Liver (tissue), 9 donors: Measurements from ENCODE around the gene KCNQ1. TPM values are rescaled to one million over a fixed set of nuclear protein-coding genes. Genes with fewer than 3 reads are reported as not detected.

ENCODE experiments used
- DNase-seq: peaks from one replicate; pipeline ENCODE4 v3.0.0-alpha.2; 2017; ENCODE audit warnings: low spot score
- H3K27ac ChIP-seq, 2 donors: one replicate each; pipeline ENCODE4 v1.7.0; 2013; ENCODE audit warnings: inconsistent platforms in 2 of 2, low read length in 2 of 2, control low read depth in 1 of 2, low read depth in 1 of 2, mild to moderate bottlenecking in 1 of 2
- H3K27me3 ChIP-seq, 4 donors: one replicate each; pipeline versions ENCODE4 v1.6.1 to v1.7.0; 2013; ENCODE audit warnings: low read length in 3 of 4, inconsistent platforms in 1 of 4, mild to moderate bottlenecking in 1 of 4, moderate library complexity in 1 of 4; ENCODE audit not compliant: control insufficient read depth in 4 of 4, insufficient read depth in 4 of 4
- H3K36me3 ChIP-seq, 4 donors: one replicate each; pipeline versions ENCODE4 v1.6.1 to v1.7.0; 2013; ENCODE audit warnings: low read length in 3 of 4, mild to moderate bottlenecking in 3 of 4, low read depth in 1 of 4, moderate library complexity in 1 of 4; ENCODE audit not compliant: control insufficient read depth in 4 of 4, insufficient read depth in 3 of 4
- H3K4me1 ChIP-seq, 4 donors: one replicate each; pipeline versions ENCODE4 v1.6.1 to v1.7.0; 2013; ENCODE audit warnings: low read length in 3 of 4, mild to moderate bottlenecking in 3 of 4, moderate library complexity in 1 of 4; ENCODE audit not compliant: control insufficient read depth in 4 of 4, insufficient read depth in 4 of 4
- H3K4me3 ChIP-seq, 3 donors: one replicate each; pipeline versions ENCODE4 v1.6.1 to v1.7.0; 2013; ENCODE audit warnings: low read length in 3 of 3, control low read depth in 1 of 3, low read depth in 1 of 3, mild to moderate bottlenecking in 1 of 3
- H3K9ac ChIP-seq, 2 donors: one replicate each; pipeline ENCODE4 v1.7.0; 2013; ENCODE audit warnings: low read length in 2 of 2, mild to moderate bottlenecking in 2 of 2, moderate library complexity in 2 of 2, control low read depth in 1 of 2, low read depth in 1 of 2
- H3K9me3 ChIP-seq, 4 donors: one replicate each; pipeline versions ENCODE4 v1.6.1 to v1.7.0; 2013; ENCODE audit warnings: low read length in 3 of 4; ENCODE audit not compliant: control insufficient read depth in 4 of 4
- ATF3 ChIP-seq: IDR thresholded peaks from 2 replicates; pipeline ENCODE4 v1.6.1; 2016; ENCODE audit warnings: antibody characterized with exemption
- CTCF ChIP-seq: fragments of 150-350 bp; IDR thresholded peaks from 2 replicates; pipeline ENCODE4 v1.5.1; 2017; ENCODE audit warnings: improper control_type of control experiment, low read depth, low read length; ENCODE audit not compliant: missing input control
- EGR1 ChIP-seq, 2 donors: IDR thresholded peaks; 2 replicates each; pipeline ENCODE4 v1.6.1; 2016 to 2018; ENCODE audit warnings: antibody characterized with exemption in 2 of 2, low read depth in 2 of 2
- FOXA1 ChIP-seq: IDR thresholded peaks from 2 replicates; pipeline ENCODE4 v1.6.1; 2016; ENCODE audit warnings: antibody characterized with exemption
- FOXA2 ChIP-seq: IDR thresholded peaks from 2 replicates; pipeline ENCODE4 v1.6.1; 2016; ENCODE audit warnings: antibody characterized with exemption
- GABPA ChIP-seq, 2 donors: IDR thresholded peaks in 1 of 2; conservative IDR thresholded peaks in 1 of 2; 2 replicates each; pipeline ENCODE4 v1.6.1; 2016; ENCODE audit warnings: antibody characterized with exemption in 2 of 2, mild to moderate bottlenecking in 1 of 2, moderate library complexity in 1 of 2
- HNF4A ChIP-seq, 2 donors: conservative IDR thresholded peaks; 2 replicates each; pipeline ENCODE4 v1.6.1; 2016; ENCODE audit warnings: antibody characterized with exemption in 2 of 2, mild to moderate bottlenecking in 2 of 2
- JUND ChIP-seq, 2 donors: IDR thresholded peaks; 2 replicates each; pipeline ENCODE4 v1.6.1; 2016; ENCODE audit warnings: antibody characterized with exemption in 2 of 2
- MAX ChIP-seq: IDR thresholded peaks from 2 replicates; pipeline ENCODE4 v1.6.1; 2016; ENCODE audit warnings: antibody characterized with exemption
- NR2F2 ChIP-seq: IDR thresholded peaks from 2 replicates; pipeline ENCODE4 v1.6.1; 2016; ENCODE audit warnings: antibody characterized with exemption
- RAD21 ChIP-seq, 2 donors: IDR thresholded peaks; 2 replicates each; pipeline ENCODE4 v1.6.1; 2016; ENCODE audit warnings: antibody characterized with exemption in 2 of 2, mild to moderate bottlenecking in 2 of 2
- REST ChIP-seq: IDR thresholded peaks from 2 replicates; pipeline ENCODE4 v1.6.1; 2016; ENCODE audit warnings: antibody characterized with exemption, mild to moderate bottlenecking
- RXRA ChIP-seq, 2 donors: IDR thresholded peaks; 2 replicates each; pipeline ENCODE4 v1.6.1; 2017 to 2018; ENCODE audit warnings: antibody characterized with exemption in 2 of 2, mild to moderate bottlenecking in 1 of 2
- SP1 ChIP-seq: IDR thresholded peaks from 2 replicates; pipeline ENCODE4 v1.6.1; 2018; ENCODE audit warnings: antibody characterized with exemption, mild to moderate bottlenecking
- TAF1 ChIP-seq: conservative IDR thresholded peaks from 2 replicates; pipeline ENCODE4 v1.6.1; 2016; ENCODE audit warnings: antibody characterized with exemption, mild to moderate bottlenecking
- YY1 ChIP-seq: IDR thresholded peaks from 2 replicates; pipeline ENCODE4 v1.6.1; 2016; ENCODE audit warnings: antibody characterized with exemption, mild to moderate bottlenecking
- ZBTB33 ChIP-seq: IDR thresholded peaks from 2 replicates; pipeline ENCODE4 v1.6.1; 2016; ENCODE audit warnings: antibody characterized with exemption
- WGBS: extraction: QIAGEN DNeasy Blood & Tissue Kit; methylation state at CpG from one replicate; pipeline ENCODE4 v1.1.7; 2013; 5-methylcytosine and 5-hydroxymethylcytosine counted together
- polyA plus RNA-seq, 2 donors: library from polyadenylated mRNA; stranded (reverse) in 1 of 2; unstranded in 1 of 2; fragments of 200-250 nt in 1 of 2; fragments of >200 nt in 1 of 2; fragmentation: Nextera tagmentation in 1 of 2; extraction: Ambion mirVana in 1 of 2; gene quantifications; one replicate each; pipeline versions ENCODE4 v1.2.1 to v1.2.3, GENCODE V29; 2013 to 2015
- total RNA-seq, 2 donors: library from RNA; depleted of rRNA; stranded (reverse); fragments of >200 nt; gene quantifications; one replicate each; pipeline ENCODE4 v1.2.3, GENCODE V29; 2014
- donor health status: healthy.
- donor health status: healthy.
- donor health status: healthy.
- donor health status: healthy.
- donor health status: healthy.

KCNQ1 gene
- total and polyA plus RNA-seq, 4 donors = 0.31 to 2.2 (median 1.5) TPM

- no peaks in the 10 kb centered on the region for H3K36me3 ChIP-seq
- TF ChIP-seq FOXA2 = no peak
- TF ChIP-seq TAF1 = no peak
- TF ChIP-seq CTCF = no peak
- TF ChIP-seq FOXA1 = no peak
- TF ChIP-seq MAX = no peak
- no peak for TF ChIP-seq HNF4A (conservative IDR thresholded peaks at IDR 0.05)
- TF ChIP-seq EGR1 (IDR thresholded peaks at IDR 0.05; ENCODE audit: low read depth in 2 of 2) = no peak
- no peak for TF ChIP-seq RXRA (IDR thresholded peaks at IDR 0.05)
- no peak for TF ChIP-seq YY1
- no peak for TF ChIP-seq REST
- TF ChIP-seq SP1 = no peak
- no peak for TF ChIP-seq NR2F2
- no peak for TF ChIP-seq RAD21 (IDR thresholded peaks at IDR 0.05)
- TF ChIP-seq ATF3 = no peak
- no peak for TF ChIP-seq JUND (IDR thresholded peaks at IDR 0.05)
- no peak for DNase-seq
These were observed 114.9 kb downstream of the KCNQ1 start for GRCh38 chr11:2559527-2560311.

GRCh38 chr11:2561696-2562581 is 117.1 kb downstream of the KCNQ1 start:
- Histone ChIP-seq H3K36me3 (no peaks in the 10 kb centered on the region), H3K9ac (no peak overlapping the region), H3K4me3 (no peak overlapping the region), H3K9me3 (no peaks in the 10 kb centered on the region), H3K4me1 (no peaks in the 10 kb centered on the region), H3K27ac (no peak overlapping the region), H3K27me3 (no peaks in the 10 kb centered on the region)
- WGBS = 84% methylated on average over 27 of the region's 27 CpGs
- DNase-seq = no peak
- no peak for TF ChIP-seq ATF3
- TF ChIP-seq ZBTB33 = no peak
- no peak for TF ChIP-seq MAX
- no peak for TF ChIP-seq GABPA (IDR thresholded peaks at IDR 0.05 in 1 of 2, conservative IDR thresholded peaks at IDR 0.05 in 1 of 2)
- TF ChIP-seq YY1 = no peak
- TF ChIP-seq REST = no peak
- TF ChIP-seq RAD21 (IDR thresholded peaks at IDR 0.05) = no peak
- TF ChIP-seq JUND (IDR thresholded peaks at IDR 0.05) = no peak
- no peak for TF ChIP-seq FOXA2

More at GRCh38 chr11:2559527-2560311, 114.9 kb downstream of the KCNQ1 start:
- no peaks in the 10 kb centered on the region for H3K4me1 ChIP-seq
- H3K9ac ChIP-seq = no peak overlapping the region
- H3K27ac ChIP-seq = no peak overlapping the region
- no peak overlapping the region for H3K4me3 ChIP-seq
- H3K9me3 ChIP-seq = no peaks in the 10 kb centered on the region
- no peaks in the 10 kb centered on the region for H3K27me3 ChIP-seq
- WGBS = 86% methylated on average over 28 of the region's 28 CpGs
